Mesenchymal stem cell (in vitro differentiated cells and primary cell): Measurements from ENCODE around the gene VANGL2.
A peak's percentile ranks its signal among the peaks of the same experiment; 100 is the strongest.

Experiments used
- DNase-seq: peaks from one replicate; pipeline ENCODE4 v3.0.0-alpha.2; 2013
- H2AFZ ChIP-seq: one replicate; pipeline ENCODE4 v1.6.1; 2013; ENCODE audit warnings: low read depth, mild to moderate bottlenecking, control low read depth, inconsistent platforms, low read length, moderate library complexity
- H2AK5ac ChIP-seq: 2 replicates; pipeline ENCODE4 v1.6.1; 2013; ENCODE audit warnings: low read length, moderate library complexity, mild to moderate bottlenecking, inconsistent platforms; ENCODE audit not compliant: severe bottlenecking
- H2BK120ac ChIP-seq: one replicate; pipeline ENCODE4 v1.6.1; 2013; ENCODE audit warnings: low read depth, mild to moderate bottlenecking, inconsistent platforms, low read length, moderate library complexity
- H2BK12ac ChIP-seq, 2 experiments: one replicate each; pipeline ENCODE4 v1.6.1; 2013; ENCODE audit warnings: inconsistent platforms in 2 of 2, low read length in 2 of 2, mild to moderate bottlenecking in 2 of 2, moderate library complexity in 2 of 2, control low read depth in 1 of 2
- H2BK15ac ChIP-seq: one replicate; pipeline ENCODE4 v1.6.1; 2013; ENCODE audit warnings: mild to moderate bottlenecking, low read depth, inconsistent platforms; ENCODE audit not compliant: poor library complexity, severe bottlenecking
- H2BK5ac ChIP-seq: 2 replicates; pipeline ENCODE4 v1.6.1; 2013; ENCODE audit warnings: low read depth, mild to moderate bottlenecking, low read length, control low read depth, inconsistent platforms; ENCODE audit not compliant: poor library complexity, severe bottlenecking
- H3K14ac ChIP-seq, 2 experiments: one replicate each; pipeline ENCODE4 v1.6.1; 2013; ENCODE audit warnings: inconsistent platforms in 2 of 2, low read length in 2 of 2, control low read depth in 1 of 2, mild to moderate bottlenecking in 1 of 2, moderate library complexity in 1 of 2
- H3K18ac ChIP-seq, 2 experiments: one replicate each; pipeline ENCODE4 v1.6.1; 2013; ENCODE audit warnings: inconsistent platforms in 2 of 2, low read length in 2 of 2, control low read depth in 1 of 2, low read depth in 1 of 2, mild to moderate bottlenecking in 1 of 2
- H3K23ac ChIP-seq, 2 experiments: one replicate each; pipeline ENCODE4 v1.6.1; 2013; ENCODE audit warnings: inconsistent platforms in 2 of 2, low read length in 2 of 2, mild to moderate bottlenecking in 2 of 2, moderate library complexity in 2 of 2, control low read depth in 1 of 2
- H3K27ac ChIP-seq: 2 replicates; pipeline ENCODE4 v1.5.1; 2013; ENCODE audit warnings: mild to moderate bottlenecking, moderate library complexity, low read length, control low read depth, inconsistent platforms; ENCODE audit not compliant: poor library complexity, severe bottlenecking
- H3K27me3 ChIP-seq, 2 experiments: 2 replicates each; pipeline versions ENCODE4 v1.6.1 to v1.7.0; 2013; ENCODE audit warnings: low read length in 2 of 2, mild to moderate bottlenecking in 2 of 2, moderate library complexity in 2 of 2, control low read depth in 1 of 2, inconsistent platforms in 1 of 2; ENCODE audit not compliant: control insufficient read depth in 1 of 2, insufficient read depth in 1 of 2
- H3K36me3 ChIP-seq, 2 experiments: 2 replicates each; pipeline versions ENCODE4 v1.6.1 to v1.7.0; 2013; ENCODE audit warnings: low read length in 2 of 2, control low read depth in 1 of 2, inconsistent platforms in 1 of 2, low read depth in 1 of 2, mild to moderate bottlenecking in 1 of 2; ENCODE audit not compliant: insufficient read depth in 2 of 2, control insufficient read depth in 1 of 2
- H3K4ac ChIP-seq, 2 experiments: one replicate each; pipeline ENCODE4 v1.6.1; 2013; ENCODE audit warnings: inconsistent platforms in 2 of 2, low read length in 2 of 2, mild to moderate bottlenecking in 2 of 2, moderate library complexity in 2 of 2, control low read depth in 1 of 2, low read depth in 1 of 2
- H3K4me1 ChIP-seq: 2 replicates; pipeline ENCODE4 v1.6.1; 2013; ENCODE audit warnings: low read depth, low read length, control low read depth; ENCODE audit not compliant: control insufficient read depth, insufficient read depth
- H3K4me2 ChIP-seq: 2 replicates; pipeline ENCODE4 v1.6.1; 2013; ENCODE audit warnings: low read length, mild to moderate bottlenecking, inconsistent platforms; ENCODE audit not compliant: poor library complexity, severe bottlenecking
- H3K4me3 ChIP-seq, 2 experiments: 2 replicates each; pipeline versions ENCODE4 v1.5.1 to v1.7.0; 2013; ENCODE audit warnings: low read length in 2 of 2, mild to moderate bottlenecking in 2 of 2, control low read depth in 1 of 2, low read depth in 1 of 2; ENCODE audit not compliant: insufficient read depth in 1 of 2
- H3K79me1 ChIP-seq: replicated peaks from 2 replicates; pipeline ENCODE4 v1.6.1; 2013; ENCODE audit warnings: mild to moderate bottlenecking, control low read depth, low read length, inconsistent platforms; ENCODE audit not compliant: poor library complexity, severe bottlenecking
- H3K9ac ChIP-seq: 2 replicates; pipeline ENCODE4 v1.7.0; 2013; ENCODE audit warnings: mild to moderate bottlenecking, low read length, moderate library complexity
- H3K9me3 ChIP-seq: 2 replicates; pipeline ENCODE4 v1.7.0; 2013; ENCODE audit warnings: mild to moderate bottlenecking, low read length; ENCODE audit not compliant: control insufficient read depth
- H4K8ac ChIP-seq: one replicate; pipeline ENCODE4 v1.6.1; 2013; ENCODE audit warnings: inconsistent platforms, mild to moderate bottlenecking, low read length, moderate library complexity
- H4K91ac ChIP-seq: one replicate; pipeline ENCODE4 v1.6.1; 2013; ENCODE audit warnings: mild to moderate bottlenecking, low read length, inconsistent platforms
- WGBS: methylation state at CpG from one replicate; pipeline ENCODE4 v1.1.7; 2013; ENCODE audit warnings: mixed read lengths; 5-methylcytosine and 5-hydroxymethylcytosine counted together

The VANGL2 gene

GRCh38 chr1:160354388-160354985 lies 45.9 kb upstream of the VANGL2 start:
- Histone ChIP-seq H3K27me3 (no peaks in the 10 kb centered on the region), H2AK5ac (no peak overlapping the region), H2AFZ (no peak overlapping the region), H3K9me3 (no peaks in the 10 kb centered on the region), H3K79me1 (peaks cover 17% of the 10 kb centered on the region), H3K23ac (no peak overlapping the region), H2BK15ac (no peak overlapping the region), H2BK12ac (no peak overlapping the region), H3K18ac (no peak overlapping the region), H4K8ac (no peak overlapping the region), H3K4me2 (no peak overlapping the region), H2BK120ac (no peak overlapping the region), H3K4me1 (no peaks in the 10 kb centered on the region), H3K9ac (no peak overlapping the region), H2BK5ac (no peak overlapping the region), H4K91ac (no peak overlapping the region), H3K27ac (no peak overlapping the region), H3K36me3 (peaks cover 69 to 94% of the 10 kb centered on the region in 2 experiments), H3K4ac (no peak overlapping the region), H3K14ac (no peak overlapping the region), H3K4me3 (no peak overlapping the region)
- DNase-seq, result peak; percentile 44
- WGBS, result 95% methylated on average over 5 of the region's 5 CpGs

DNA sequence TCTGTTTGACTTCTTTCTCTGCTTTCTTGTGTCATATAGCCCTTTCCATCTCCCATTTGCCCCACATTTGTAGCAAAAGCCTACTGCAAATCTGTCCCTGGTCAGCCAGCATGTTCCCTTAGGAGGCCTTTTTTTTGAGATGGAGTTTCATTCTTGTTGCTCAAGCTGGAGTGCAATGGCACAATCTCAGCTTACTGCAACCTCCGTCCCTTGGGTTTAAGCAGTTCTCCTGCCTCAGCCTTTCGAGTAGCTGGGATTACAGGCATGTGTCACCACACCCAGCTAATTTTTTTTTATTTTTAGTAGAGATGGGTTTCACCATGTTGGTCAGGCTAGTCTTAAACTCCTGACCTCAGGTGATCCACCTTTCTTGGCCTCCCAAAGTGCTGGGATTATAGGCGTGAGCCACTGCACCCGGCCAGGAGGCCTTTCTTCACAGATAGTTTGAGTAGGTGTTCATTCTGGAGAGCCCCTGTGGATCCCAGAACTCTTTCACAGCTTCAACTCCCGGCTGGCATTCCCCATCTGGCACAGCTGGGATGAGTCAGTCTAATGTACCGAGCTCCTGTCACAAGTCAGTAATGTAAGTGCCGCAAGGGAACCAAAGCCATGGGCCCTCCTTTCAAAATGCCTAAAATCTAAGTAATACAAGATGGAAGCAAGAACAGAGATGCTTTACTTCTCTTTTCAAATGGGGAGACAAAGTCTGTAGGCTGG lies 42.9 kb upstream of the VANGL2 start:
- Histone ChIP-seq H3K4ac (no peak overlapping the region), H3K79me1 (peaks cover 5% of the 10 kb centered on the region), H3K23ac (no peak overlapping the region), H4K91ac (no peak overlapping the region), H3K4me1 (peaks cover 1% of the 10 kb centered on the region), H3K27ac (no peak overlapping the region), H2AK5ac (no peak overlapping the region), H2BK12ac (no peak overlapping the region), H3K18ac (no peak overlapping the region), H2BK15ac (no peak overlapping the region), H3K36me3 (peaks cover 67 to 86% of the 10 kb centered on the region in 2 experiments), H3K9me3 (no peaks in the 10 kb centered on the region), H2AFZ (no peak overlapping the region), H3K4me3 (no peak overlapping the region), H2BK120ac (no peak overlapping the region), H4K8ac (no peak overlapping the region), H2BK5ac (no peak overlapping the region), H3K4me2 (no peak overlapping the region), H3K14ac (no peak overlapping the region), H3K27me3 (no peaks in the 10 kb centered on the region), H3K9ac (no peak overlapping the region)
- WGBS, result 83% methylated on average over 6 of the region's 7 CpGs
- no peak for DNase-seq

- Histone ChIP-seq H3K4ac (no peak overlapping the region), H4K8ac (no peak overlapping the region), H3K9ac (no peak overlapping the region), H3K9me3 (no peaks in the 10 kb centered on the region), H2AFZ (no peak overlapping the region), H2BK15ac (no peak overlapping the region), H2BK12ac (no peak overlapping the region), H3K14ac (no peak overlapping the region), H4K91ac (no peak overlapping the region), H3K4me3 (no peak overlapping the region), H3K23ac (no peak overlapping the region), H2BK5ac (no peak overlapping the region), H2AK5ac (no peak overlapping the region), H3K27me3 (no peaks in the 10 kb centered on the region), H3K27ac (no peak overlapping the region), H3K4me2 (no peak overlapping the region), H3K4me1 (peaks cover 3% of the 10 kb centered on the region), H3K18ac (no peak overlapping the region), H3K79me1 (peaks cover 4% of the 10 kb centered on the region), H3K36me3 (peaks cover 61 to 79% of the 10 kb centered on the region in 2 experiments), H2BK120ac (no peak overlapping the region)
- no peak for DNase-seq
- 94% methylated on average over 4 of the region's 4 CpGs for WGBS
These were observed 42.3 kb upstream of the VANGL2 start for GRCh38 chr1:160358073-160358472.

GRCh38 chr1:160359559-160360226 lies 40.7 kb upstream of the VANGL2 start:
- Histone ChIP-seq H2BK15ac (no peak overlapping the region), H2AK5ac (no peak overlapping the region), H3K27me3 (no peaks in the 10 kb centered on the region), H3K4me2 (no peak overlapping the region), H4K91ac (no peak overlapping the region), H3K36me3 (peaks cover 49 to 63% of the 10 kb centered on the region in 2 experiments), H3K4ac (no peak overlapping the region), H4K8ac (no peak overlapping the region), H3K9ac (no peak overlapping the region), H2AFZ (no peak overlapping the region), H2BK12ac (no peak overlapping the region), H2BK120ac (no peak overlapping the region), H3K27ac (no peak overlapping the region), H3K79me1 (peaks cover 1% of the 10 kb centered on the region), H3K4me3 (no peak overlapping the region), H2BK5ac (no peak overlapping the region), H3K14ac (no peak overlapping the region), H3K23ac (no peak overlapping the region), H3K18ac (no peak overlapping the region), H3K4me1 (peaks cover 3% of the 10 kb centered on the region), H3K9me3 (no peaks in the 10 kb centered on the region)
- 87% methylated on average over 8 of the region's 9 CpGs for WGBS
- DNase-seq, result no peak
